HG02938 (cell line): ENCODE data around the gene ADM.
"Not testable (repeated sequence)": the region's sequence is repeated elsewhere in the genome, so short reads cannot be mapped to it uniquely, and the experiment has no call there.

Source experiments
- ATAC-seq: cut with Tn5 transposase; IDR thresholded peaks from one replicate; pipeline ENCODE4 v1.9.1; 2021; ENCODE audit warnings: mild to moderate bottlenecking, moderate library complexity; ENCODE audit not compliant: unreplicated experiment

ADM gene, protein sequence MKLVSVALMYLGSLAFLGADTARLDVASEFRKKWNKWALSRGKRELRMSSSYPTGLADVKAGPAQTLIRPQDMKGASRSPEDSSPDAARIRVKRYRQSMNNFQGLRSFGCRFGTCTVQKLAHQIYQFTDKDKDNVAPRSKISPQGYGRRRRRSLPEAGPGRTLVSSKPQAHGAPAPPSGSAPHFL

DNA sequence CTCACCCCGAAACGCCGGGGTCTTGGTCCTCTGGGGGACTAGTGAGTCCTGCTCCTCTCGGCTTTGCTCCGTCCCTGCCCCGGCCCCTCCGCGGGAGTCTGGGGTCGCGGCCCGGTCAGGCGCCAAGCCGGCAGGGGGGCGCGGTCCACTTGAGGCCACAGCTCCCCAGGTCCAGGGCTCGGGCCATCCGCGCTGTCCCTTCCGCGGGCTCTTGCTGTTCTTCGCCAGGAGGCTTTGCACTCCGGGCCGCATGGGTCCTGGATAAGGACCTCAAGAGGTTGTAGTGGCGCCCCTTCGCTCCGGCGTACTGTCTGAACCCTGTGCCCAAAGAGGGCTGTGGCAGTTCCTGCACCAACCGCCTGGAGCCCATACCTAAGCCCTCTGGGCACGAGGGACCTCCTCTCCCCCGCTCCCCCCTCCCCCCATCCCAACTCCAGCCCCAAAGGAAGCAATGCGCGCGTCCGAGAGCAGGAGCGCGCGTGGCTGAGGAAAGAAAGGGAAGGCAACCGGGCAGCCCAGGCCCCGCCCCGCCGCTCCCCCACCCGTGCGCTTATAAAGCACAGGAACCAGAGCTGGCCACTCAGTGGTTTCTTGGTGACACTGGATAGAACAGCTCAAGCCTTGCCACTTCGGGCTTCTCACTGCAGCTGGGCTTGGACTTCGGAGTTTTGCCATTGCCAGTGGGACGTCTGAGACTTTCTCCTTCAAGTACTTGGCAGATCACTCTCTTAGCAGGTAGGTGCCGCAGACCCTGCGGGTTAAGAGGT is at the start of gene ADM:
ADM (plus strand) TSS at position 579 of the 767 bp plus-strand sequence. CDS start 628 bp downstream, outside the sequence.
- ATAC-seq: no peak

DNA sequence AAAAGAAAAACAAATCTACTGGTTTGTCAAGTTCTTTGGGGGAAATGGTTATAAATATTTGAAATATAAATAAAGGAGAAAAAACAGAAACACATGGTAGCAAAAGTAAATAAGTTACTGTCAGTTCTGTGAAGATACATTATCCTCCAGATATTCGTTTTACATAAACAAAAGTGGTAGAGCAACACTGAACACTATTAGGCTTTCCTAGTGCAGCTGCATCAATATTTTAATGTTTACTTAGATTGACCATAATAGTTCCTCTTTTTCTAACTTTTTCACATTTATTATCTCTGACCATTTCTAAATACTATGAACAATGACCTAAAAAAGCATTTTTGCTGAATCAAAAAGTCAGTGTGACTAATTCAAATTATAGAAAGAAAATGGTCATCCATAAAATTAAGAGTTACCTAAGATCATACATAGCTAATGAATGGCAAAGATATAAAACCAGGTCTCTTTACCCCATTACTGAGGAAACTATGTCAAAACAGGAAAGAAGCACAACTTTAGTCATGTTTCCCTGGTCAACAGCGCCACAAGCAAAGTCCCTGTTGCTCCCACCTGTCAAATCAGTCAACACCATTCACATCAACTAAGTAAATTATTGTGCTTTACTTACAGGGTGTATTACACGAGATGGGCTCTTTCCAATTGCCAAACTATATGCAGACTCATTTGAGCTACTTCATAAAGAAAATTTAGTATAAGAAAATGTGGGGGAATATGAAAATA is 49.3 kb upstream of the ADM start:
- no peak for ATAC-seq

DNA sequence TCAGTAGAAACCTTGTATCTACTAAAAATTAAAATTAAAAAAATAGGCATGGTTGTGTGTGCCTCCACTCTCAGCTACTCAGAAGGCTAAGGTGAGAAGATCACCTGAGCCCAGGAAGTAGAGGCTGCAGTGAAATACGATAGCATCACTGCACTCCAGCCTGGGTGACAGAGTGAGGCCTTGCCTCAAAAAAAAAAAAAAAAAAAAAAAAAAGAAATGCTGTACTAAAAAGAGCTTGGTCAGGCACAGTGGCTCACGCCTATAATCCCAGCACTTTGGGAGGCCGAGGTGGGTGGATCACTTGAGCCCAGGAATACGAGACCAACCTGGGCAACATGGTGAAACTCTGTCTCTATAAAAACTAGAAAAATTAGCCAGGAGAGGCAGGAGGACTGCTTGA is 47.4 kb upstream of the ADM start:
- no peak for ATAC-seq

DNA sequence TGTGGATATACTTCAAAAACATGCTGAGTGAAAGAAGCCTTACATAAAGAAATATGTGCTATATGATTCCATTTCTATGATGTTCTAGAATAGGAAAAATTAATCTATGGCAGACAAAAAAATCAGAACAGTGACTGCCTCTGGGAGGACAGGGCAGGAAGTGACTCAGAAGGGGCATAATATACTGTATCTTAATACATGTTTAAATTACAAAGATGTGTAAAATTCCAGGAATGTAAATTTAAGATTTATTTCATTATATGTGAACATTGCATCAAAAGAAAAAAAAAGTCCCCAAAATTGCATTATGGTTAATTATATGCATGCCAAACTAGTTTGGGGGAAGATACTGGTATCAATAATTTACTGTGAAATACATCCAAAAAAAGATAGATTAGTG is 43.1 kb upstream of the ADM start:
- ATAC-seq: no peak

DNA sequence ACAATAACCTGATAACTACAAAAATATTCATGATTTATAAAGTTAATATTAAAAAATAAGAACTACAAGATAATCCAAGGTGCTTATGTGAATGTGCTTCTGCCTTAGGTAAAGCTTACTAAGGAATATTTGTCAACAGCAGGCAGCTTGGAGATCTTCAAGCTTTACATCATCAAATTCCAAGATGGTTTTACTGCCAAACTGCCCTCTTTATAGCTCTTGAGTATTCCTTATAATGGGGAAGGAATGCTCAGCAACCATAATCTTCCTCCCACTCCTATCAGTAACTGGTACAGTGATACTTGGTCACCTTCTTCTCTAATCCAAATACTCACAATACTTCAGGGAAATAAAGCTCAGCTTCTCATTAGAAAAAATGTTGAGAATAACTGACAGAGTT is 40.9 kb upstream of the ADM start:
- ATAC-seq: no peak

DNA sequence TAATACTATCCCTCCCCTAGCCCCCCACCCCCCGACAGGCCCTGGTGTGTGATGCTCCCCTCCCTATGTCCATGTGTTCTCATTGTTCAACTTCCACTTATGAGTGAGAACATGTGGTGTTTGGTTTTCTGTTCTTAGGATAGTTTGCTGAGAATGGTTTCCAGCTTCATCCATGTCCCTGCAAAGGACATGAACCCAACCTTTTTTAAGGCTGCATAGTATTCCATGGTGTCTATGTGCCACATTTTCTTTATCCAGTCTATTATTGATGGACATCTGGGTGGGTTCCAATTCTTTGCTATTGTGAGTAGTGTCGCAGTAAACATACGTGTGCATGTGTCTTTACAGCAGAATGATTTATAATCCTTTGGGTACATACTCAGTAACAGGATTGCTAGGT is 40.2 kb upstream of the ADM start:
- ATAC-seq: not testable (repeated sequence)

DNA sequence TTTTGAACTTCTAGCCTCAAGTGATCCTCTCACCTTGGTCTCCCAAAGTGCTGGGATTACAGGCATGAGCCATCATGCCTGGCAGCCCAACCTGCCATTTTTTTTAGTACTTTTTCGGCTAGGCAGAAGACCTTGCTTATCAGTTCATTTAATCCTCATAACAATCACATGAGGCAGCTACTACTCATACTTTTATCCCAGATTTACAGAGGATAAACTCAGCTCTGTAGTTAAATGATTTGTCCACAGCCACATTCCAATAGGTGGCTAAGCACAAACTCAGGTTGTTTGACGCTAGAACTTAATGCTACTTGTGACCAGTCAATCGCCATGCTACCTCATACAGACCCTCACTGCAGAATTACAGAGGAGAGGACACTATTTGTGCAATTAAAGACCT is 38.9 kb upstream of the ADM start:
- ATAC-seq: no peak

DNA sequence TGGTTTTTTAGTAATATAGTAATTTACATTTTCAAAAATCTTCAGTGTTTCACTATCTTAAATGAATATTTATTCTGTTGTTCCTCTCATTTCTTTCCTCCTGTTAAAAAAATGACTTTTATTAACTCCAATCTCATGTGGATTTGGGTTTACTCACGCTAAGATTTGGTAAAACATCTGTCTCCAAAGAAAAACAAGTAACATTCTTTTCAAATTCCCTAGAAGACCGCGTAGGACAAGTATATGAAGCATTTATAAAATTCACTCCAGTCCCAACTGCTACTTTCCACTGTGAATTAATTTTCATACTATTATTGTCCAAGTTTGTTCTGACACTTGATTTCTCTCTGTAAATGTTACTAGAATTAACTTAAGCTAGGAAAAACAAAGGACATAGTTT is 37.1 kb upstream of the ADM start:
- ATAC-seq: no peak

DNA sequence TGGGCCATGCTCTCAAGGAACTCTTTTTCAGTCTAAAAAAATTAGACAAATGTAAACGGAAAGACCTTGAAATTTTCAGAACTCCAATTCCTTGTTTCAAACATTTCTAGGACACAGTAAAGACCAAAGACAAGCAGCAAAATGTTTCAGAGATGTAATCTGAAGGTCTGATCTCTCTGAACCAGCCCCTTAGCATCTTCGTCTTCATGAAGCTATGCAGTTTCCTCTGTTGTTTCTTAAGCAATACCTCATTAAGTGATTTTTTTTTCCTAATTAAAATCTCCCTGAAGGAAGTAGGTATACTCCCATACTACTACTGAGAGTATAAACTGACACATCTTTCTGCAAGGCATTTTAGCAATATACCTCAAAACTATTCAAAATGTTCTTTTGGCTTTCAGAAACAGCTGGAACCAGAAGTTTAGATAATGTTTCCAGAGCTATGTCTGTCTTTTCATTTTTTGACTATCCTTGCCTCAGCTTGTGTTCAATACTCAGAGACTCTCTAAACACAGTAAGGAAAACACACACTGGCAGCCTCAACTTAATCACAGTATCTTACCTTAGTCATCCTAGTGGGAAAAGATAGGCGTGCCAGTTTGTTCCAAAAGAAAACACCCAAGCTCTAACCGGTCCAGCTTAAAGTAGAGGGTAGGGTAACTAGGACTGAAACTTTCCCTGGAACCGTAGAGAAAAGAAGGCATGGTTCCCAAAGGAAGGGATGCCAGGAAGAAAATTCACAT is 36.0 kb upstream of the ADM start:
- ATAC-seq: no peak

DNA sequence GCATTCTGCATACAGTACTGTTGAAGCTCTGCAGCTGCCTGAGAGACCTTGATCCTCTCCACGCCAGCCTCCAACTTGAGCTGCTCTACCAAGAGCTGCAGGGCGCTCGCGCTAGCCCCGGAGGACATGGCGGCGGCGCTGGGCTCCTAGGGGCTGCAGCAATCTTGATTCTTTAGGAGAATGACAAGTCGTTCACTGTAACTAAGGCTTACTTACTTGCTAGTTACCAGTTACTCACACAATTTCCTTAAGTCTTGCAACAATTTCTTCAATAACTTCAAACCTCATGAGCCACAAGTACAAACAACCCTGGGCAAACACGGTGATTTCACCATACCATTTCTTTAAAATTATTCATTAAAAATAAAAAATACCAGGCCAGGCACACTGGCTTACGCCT is 32.7 kb upstream of the ADM start:
- no peak for ATAC-seq

DNA sequence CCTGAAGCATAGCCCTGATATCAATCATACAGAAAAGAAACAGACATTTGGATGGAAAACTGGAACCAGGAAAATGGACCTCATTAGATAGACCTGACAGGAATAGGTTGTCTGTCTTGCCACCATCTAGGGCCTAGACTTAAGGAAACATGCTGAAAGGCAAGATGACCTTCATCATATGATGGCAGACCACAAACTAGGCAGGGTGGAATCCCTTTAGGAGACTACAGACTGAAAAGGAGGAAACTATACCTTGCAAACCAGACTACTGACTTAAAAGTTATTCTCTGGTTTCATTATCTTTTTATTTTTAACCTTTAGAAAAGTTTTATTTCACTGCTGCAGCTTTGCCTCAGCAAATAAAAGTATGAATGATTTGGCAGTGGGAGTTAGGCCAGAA is 31.1 kb upstream of the ADM start:
- no peak for ATAC-seq

DNA sequence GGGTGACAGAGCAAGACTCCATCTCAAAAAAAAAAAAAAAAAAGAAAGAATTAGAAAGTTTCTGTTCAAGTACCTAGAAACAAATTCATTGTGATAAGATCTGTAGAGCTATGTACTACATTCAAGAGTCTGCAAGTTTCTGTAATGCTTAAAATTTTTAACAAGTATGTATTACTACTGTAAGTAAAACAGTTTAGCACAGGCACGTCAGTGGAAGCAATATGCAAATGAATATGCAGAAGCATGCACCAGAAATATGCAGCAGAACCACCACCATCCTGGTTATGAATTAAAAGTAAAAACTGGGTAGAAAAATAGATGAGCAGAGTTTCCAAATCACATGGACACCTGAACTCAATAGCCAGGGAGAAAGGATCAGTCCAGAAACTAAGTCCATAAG is 30.1 kb upstream of the ADM start:
- ATAC-seq: no peak

DNA sequence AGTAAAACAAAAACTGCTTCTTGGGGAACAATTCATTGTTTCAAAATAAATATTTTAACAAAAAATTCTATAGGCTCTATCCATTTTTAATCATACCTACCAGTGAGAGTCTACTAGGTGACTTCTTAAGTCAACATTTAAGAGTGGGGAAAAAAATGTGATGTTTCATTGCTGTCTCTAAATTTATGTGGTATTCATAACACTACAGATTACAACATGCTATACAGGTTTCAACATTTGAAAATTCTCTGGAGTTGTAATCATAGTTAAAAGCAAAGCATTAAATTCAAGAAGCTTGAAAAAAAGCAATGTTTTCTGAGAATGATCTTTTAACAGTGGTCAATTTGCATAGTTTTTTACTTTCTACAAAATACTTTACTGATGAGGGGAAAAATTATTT is 29.2 kb upstream of the ADM start:
- no peak for ATAC-seq

DNA sequence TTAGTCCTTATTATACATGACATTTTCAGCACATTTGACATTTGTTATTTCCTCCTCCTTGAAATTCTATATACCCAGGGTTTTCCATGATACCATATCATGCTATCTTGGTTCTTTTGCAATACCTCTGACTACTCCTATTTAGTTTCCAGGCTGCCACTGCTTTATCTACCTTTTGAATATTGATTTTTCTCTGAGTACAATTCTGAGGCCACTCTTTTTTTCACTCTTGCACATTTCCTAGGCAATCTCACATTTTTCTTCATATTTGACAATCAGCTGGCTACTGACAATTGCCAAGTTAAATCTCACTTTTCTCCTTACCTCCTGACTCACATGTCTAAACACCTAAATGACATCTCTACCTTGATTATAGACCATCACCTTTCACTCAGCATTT is 22.8 kb upstream of the ADM start:
- no peak for ATAC-seq

DNA sequence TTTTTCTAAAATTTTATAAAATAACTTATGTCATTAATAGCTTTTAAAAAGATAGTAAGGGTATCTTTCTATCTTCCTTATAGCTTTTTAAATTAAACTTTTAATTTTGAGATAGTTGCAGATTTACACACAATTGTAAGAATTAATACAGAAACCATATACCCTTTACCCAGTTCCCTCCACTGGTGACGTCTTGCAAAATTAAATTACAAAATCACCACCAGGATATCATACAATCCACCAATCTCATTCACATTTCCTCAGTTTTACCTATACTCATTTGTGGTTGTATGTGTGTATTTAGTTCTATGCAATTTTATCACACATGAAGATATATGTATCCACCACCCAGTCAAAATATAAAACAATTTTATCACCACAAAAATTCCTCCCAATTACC is 20.9 kb upstream of the ADM start:
- ATAC-seq: no peak

DNA sequence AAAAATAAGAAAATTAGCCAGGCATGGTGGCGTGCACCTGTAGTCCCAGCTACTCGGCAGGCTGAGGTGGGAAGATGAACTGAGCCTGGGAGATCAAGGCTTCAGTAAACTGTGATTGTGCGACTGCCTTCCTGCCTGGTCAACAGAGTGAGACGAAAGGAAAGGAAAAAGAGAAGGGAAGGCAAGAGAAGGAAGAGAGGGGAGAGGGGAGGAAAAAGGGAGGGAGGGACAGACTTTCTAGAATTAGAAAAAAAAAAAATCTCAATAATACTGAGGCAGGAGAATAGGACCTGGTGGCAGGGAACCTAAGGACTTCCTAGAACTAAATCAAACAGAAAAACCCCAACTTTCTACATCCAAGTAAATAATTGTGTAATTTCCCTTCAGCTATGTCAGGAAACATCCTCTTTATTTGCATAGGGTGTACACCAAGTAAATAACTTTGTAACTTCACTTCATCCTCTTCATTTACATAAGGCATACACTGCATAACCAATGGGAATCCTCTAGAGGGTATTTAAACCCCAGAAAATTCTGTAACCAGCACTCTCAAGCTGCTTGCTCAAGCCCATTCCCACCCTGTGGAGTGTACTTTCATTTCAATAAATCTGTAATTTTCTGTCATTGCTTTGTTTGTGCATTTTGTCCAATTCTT is 19.6 kb upstream of the ADM start:
- ATAC-seq: no peak

DNA sequence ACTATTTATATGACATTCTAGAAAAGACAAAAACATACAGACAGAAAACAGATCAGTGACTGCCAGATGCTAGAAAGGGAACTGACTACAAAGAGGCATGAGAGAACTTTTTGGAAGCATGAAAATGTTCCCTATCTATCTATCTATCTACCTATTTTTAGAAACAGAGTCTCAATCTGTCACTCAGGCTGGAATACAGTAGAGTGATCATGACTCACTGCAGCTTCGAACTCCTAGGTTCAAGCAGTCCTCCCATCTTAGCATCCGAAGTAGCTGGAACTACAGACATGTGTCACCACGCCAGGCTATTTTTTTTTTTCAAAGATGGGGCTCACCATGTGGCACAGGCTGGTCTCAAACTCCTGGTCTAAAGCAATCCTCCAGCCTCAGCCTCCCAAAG is 17.7 kb upstream of the ADM start:
- no peak for ATAC-seq

DNA sequence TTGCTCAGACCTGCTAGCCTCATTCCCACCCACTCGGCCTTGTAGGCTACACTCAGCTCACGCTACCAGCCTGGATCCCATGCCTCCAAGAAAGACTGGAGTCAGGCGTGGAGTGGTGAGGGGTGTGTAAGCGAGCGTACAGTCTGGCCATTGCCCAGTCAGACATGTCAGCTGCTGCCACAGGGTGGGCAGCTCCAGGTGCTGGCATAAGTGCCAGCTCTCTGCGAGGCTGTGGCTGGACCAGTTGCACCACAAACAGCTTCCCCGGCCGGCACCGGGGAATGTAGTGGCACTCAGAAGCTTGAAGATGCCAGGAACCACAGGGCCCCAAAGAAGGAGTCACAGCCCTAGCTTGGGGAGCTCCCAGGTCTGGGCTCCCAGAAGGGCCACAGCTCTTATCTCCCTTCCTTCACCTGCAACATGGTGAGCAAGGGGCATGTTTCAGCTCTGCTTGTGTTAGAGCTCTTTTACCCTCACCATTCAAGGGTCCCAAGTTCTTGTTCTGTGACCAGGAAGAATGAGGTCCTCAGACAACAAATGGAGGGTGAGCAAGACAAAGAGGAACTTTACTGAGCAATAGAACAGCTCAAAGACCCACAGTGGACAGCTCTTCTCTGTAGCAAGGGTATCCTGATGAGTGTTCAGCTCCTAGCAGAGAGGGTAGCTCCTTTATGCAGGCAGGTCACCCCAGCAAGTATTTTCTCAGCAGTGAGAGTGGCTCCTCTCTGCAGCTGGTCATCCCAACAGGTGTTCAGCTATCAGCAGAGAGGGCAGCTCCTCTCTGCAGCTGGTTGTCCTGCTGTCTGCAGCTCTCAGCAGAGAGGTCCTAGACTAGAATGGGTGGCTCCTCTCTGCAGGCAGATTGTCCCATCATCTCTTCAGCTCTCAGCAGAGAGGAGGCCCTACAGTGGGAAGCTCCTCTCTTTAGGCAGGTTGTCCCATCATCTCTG is 16.8 kb upstream of the ADM start:
- ATAC-seq: no peak

DNA sequence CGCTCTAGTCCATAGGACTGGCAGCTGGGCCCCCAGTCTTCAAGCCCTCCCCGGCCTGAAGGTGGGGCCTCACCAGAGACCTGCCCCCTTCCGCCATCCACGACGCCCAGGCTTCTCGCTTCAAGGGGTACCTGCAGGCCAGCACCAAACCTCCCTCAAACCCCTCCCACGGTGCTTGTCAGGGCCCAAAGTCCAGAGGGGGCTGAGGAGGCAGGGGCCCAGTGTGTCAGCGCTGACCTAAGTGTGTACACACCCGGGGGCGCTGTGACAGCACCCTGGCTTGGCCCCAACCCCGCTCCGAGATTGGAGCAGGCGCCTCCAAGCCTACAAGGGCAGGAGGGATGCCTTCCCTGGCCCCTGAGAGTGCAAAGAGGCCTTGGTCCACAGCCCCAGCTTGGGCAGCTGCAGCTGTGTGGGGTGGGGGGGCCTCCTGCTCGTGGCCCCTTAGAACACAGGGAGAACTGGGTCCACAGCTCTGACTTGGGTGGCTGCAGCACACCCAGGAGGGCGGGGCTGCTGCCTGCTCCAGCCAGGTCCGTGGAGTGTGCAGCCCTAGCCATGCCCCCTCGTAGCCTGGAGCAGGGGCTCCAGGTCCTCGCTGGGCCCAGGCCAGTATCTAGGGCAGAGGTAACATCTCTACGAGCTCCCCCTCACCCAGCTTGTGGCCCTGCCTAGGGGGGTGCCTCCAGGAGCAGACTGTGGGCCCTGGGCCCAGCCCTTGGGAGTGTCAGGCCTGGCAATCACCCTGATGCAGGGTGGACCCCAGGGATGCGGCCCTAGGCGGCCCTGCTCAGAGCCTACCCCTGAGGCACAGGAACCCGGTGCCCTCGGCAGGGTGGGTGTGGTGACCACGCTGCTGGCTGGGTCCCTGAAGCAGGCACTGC is 15.8 kb upstream of the ADM start:
- ATAC-seq: no peak
